ENCODE data around the gene MRPS9.

DNA sequence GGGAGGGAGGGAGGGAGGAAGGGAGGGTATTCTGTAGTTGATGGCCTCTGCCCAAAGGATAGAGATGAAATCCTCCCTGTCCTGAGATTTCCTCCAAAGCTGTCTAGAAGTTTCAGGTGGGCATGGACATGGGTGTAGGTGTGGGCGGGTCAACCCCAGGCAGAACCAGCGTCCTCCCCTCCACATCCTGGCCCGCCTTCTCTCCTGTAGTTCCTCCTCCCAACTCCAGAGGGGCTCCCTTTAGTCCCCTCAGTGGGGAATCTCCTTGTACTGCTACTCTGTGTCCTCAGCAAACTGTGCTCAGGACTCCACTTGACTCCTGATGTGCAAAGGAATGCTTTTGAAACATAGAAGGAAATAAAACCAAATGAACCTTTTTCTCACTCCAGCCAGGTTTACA, 88.1 kb downstream of the MRPS9 start:
- TF ChIP-seq EZH2 (IDR thresholded peaks at IDR 0.05; ENCODE audit: borderline replicate concordance, low read length) (no peak), CTCF (IDR thresholded peaks at IDR 0.05; ENCODE audit: low read length) (no peak)

Data from OCI-LY1 (cell line).